GM12872 (cell line): ENCODE data around the gene PRKACB.

ENCODE experiments used
- TF ChIP-seq, protein P1 (sequence below): IDR thresholded peaks from 3 replicates; pipeline ENCODE4 v1.5.1; 2011; ENCODE audit warnings: low read depth, mild to moderate bottlenecking, low read length, moderate library complexity; ENCODE audit not compliant: insufficient read depth

PRKACB gene

DNA sequence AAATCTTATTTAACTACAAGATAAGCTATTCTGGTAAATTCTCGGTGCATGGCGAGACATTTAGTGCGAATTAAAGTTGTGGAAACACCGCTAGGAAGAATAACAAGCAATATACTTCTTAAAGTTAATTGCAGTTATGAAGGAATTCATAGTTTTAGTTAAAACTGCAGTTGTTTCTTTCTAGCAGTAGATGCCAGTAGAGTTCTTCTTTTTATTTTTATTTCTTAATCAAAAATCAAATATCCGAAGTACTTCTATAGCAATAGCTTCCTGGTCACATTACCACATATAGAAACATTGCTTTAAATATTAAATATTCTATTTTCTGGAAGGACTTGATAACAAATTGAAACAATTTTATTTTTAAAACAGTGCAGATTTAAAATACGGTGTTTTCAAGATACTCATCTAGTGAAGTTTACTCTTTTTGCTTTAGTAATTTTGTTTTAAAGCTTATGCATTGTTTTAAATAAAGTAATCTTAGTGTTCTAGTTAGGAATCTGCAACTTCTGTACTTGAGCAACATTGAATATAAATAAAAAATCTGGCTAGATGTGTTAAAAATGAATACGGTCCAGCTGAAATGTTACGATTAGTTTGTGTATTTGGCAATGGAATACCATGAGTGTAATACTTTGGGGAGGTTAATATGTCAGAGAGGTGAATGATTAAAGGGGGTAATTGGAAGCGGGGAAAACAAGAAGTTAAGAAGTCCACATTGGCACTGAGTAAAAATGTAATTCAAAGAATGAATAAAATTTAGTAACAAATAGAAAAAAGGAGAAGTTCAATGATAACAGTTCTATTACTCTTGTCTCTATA is 2.7 kb upstream of the PRKACB start:
- TF ChIP-seq, protein P1, sequence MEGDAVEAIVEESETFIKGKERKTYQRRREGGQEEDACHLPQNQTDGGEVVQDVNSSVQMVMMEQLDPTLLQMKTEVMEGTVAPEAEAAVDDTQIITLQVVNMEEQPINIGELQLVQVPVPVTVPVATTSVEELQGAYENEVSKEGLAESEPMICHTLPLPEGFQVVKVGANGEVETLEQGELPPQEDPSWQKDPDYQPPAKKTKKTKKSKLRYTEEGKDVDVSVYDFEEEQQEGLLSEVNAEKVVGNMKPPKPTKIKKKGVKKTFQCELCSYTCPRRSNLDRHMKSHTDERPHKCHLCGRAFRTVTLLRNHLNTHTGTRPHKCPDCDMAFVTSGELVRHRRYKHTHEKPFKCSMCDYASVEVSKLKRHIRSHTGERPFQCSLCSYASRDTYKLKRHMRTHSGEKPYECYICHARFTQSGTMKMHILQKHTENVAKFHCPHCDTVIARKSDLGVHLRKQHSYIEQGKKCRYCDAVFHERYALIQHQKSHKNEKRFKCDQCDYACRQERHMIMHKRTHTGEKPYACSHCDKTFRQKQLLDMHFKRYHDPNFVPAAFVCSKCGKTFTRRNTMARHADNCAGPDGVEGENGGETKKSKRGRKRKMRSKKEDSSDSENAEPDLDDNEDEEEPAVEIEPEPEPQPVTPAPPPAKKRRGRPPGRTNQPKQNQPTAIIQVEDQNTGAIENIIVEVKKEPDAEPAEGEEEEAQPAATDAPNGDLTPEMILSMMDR = peak; percentile 35; the same call in 2 of the 3 replicates

GRCh38 chr1:84145068-84145467 is 997 bp downstream of the PRKACB start:
- TF ChIP-seq, protein P1 = no peak

DNA sequence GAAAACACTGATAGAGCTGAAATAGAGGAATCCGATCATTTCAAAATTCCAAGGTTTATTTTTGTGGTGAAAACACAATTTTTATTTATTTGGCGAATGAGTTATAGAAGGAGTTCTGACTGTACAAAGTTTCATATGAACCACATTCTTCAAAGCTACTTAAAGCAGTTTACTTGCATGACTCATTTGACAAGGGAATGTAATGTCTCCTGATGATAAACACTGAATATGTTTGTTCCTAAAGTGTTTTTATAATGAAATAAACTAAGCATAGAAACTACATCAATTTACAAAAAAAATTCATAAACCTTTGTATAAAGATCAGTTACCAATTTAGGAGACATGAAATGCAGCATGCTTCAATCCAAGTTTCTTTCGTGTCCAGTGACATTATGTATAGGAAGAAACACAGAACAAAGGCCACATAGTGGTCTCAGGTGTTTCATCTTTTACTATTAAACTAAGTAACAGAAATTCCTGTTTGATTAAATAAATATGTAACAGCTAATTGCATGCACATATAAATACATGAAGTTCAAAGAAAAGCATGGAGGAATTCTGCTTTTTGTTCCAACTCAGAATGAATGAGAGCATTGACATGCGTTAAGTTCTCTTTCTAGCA is 2.5 kb downstream of the PRKACB start:
- TF ChIP-seq, protein P1 = no peak

- TF ChIP-seq, protein P1 = no peak
Measured at GRCh38 chr1:84148758-84149157, 4.7 kb downstream of the PRKACB start.

DNA sequence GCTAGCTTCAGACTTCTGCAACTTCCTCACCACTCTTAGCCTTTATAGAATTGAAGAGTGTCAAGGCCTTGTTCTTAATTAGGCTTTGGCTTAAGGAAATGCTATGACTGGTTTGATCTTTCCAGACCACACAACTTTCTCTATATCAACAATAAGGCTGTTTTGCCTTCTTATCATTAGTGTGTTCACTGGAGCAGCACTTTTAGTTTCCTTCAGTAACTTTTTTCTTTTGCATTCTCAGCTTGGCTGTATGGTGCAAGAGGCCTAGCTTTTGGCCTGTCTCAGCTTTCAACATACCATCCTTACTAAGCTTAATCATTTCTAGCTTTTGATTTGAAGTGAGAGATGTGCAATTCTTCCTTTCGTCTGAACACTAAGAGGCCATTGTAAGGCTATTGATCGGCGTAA is 8.6 kb downstream of the PRKACB start:
- TF ChIP-seq, protein P1 = no peak

DNA sequence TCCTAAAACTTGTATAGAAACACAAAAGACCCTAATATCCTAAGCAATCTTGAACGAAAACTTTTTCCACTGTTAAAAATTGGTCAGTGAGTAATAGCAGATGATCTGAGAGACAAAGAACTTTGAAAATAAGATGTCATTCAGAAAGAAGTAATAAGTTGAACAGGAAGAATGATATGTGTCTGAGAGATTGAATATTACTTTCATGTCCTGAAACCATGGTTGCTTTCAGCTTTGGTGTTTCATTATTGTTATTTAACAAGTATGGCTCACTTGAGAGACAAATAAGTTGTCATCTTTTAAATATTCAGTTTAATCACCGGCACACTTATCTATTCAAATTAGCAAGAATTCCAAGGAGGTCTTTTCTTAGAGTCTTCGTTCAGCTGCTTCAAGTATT is 11.4 kb downstream of the PRKACB start:
- TF ChIP-seq, protein P1 = no peak

DNA sequence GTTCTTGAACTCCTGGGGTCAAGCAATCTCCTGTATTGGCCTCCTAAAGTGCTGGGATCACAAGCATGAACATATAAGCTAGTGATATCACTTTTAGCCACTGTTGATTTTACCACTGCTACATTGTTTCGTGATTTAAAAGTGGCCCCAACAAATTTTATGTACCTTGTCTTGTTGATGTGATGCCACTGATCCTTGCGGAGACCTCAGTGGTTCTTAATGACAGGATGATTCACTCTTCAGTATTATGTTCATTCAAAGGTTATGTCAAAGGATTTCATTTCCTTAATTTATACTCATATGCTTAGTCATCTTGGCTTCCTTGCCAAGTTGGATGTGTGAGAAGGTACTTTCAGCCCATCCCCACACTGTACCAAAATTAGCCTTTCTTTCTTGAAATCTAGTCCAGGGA is 12.1 kb downstream of the PRKACB start:
- TF ChIP-seq, protein P1 = no peak
